Mesodermal cell (in vitro differentiated cells): ENCODE measurements around the gene FFAR2.

ENCODE experiments used
- H3K27ac ChIP-seq: 2 replicates; pipeline ENCODE4 v1.7.0; 2013; ENCODE audit warnings: mild to moderate bottlenecking, low read depth, low read length, moderate library complexity; ENCODE audit not compliant: severe bottlenecking
- H3K36me3 ChIP-seq: 2 replicates; pipeline ENCODE4 v1.7.1; 2013; ENCODE audit warnings: mild to moderate bottlenecking, low read length, moderate library complexity; ENCODE audit not compliant: control insufficient read depth, insufficient read depth
- H3K4me1 ChIP-seq: one replicate; pipeline ENCODE4 v1.7.1; 2013; ENCODE audit warnings: mild to moderate bottlenecking, low read length; ENCODE audit not compliant: insufficient read depth, control insufficient read depth, poor library complexity, severe bottlenecking
- H3K4me3 ChIP-seq: 2 replicates; pipeline ENCODE4 v1.7.0; 2013; ENCODE audit warnings: low read length, control low read depth, mild to moderate bottlenecking; ENCODE audit not compliant: insufficient read depth, poor library complexity, severe bottlenecking; ENCODE audit errors: extremely low read depth
- H3K9me3 ChIP-seq: 2 replicates; pipeline ENCODE4 v1.7.1; 2013; ENCODE audit warnings: mild to moderate bottlenecking, low read length, moderate library complexity; ENCODE audit not compliant: control insufficient read depth
- WGBS, 2 experiments: methylation state at CpG; one replicate each; pipeline ENCODE4 v1.1.5; 2013; ENCODE audit warnings: missing lambda C conversion rate in 2 of 2; ENCODE audit not compliant: insufficient coverage in 2 of 2; 5-methylcytosine and 5-hydroxymethylcytosine counted together

FFAR2 gene

GRCh38 chr19:35408284-35409171 is 39.5 kb upstream of the FFAR2 start:
- Histone ChIP-seq H3K9me3 (no peaks in the 10 kb centered on the region), H3K4me3 (no peak overlapping the region), H3K27ac (no peak overlapping the region), H3K4me1 (no peaks in the 10 kb centered on the region), H3K36me3 (no peaks in the 10 kb centered on the region)
- 85 to 90% methylated on average over 7 to 13 of the region's 13 CpGs for WGBS, 2 experiments

GRCh38 chr19:35409191-35409590 is 38.9 kb upstream of the FFAR2 start:
- Histone ChIP-seq H3K27ac (no peak overlapping the region), H3K36me3 (no peaks in the 10 kb centered on the region), H3K4me1 (no peaks in the 10 kb centered on the region), H3K9me3 (no peaks in the 10 kb centered on the region), H3K4me3 (no peak overlapping the region)
- 82 to 91% methylated on average over 3 to 4 of the region's 5 CpGs for WGBS, 2 experiments

- Histone ChIP-seq H3K4me3 (no peak overlapping the region), H3K36me3 (no peaks in the 10 kb centered on the region), H3K4me1 (no peaks in the 10 kb centered on the region), H3K9me3 (no peaks in the 10 kb centered on the region), H3K27ac (no peak overlapping the region)
- 93 to 94% methylated on average over 4 of the region's 5 CpGs for WGBS, 2 experiments
Measured at GRCh38 chr19:35410487-35410886, 37.6 kb upstream of the FFAR2 start.

GRCh38 chr19:35414442-35414841 is 33.6 kb upstream of the FFAR2 start:
- no peaks in the 10 kb centered on the region for H3K4me1 ChIP-seq
- no peak overlapping the region for H3K27ac ChIP-seq
- no peaks in the 10 kb centered on the region for H3K9me3 ChIP-seq
- no peak overlapping the region for H3K4me3 ChIP-seq
- no peaks in the 10 kb centered on the region for H3K36me3 ChIP-seq
- WGBS, 2 experiments = 76 to 79% methylated on average over 2 of the region's 3 CpGs

GRCh38 chr19:35416331-35416730 is 31.7 kb upstream of the FFAR2 start:
- H3K4me1 ChIP-seq = no peaks in the 10 kb centered on the region
- H3K27ac ChIP-seq = no peak overlapping the region

GRCh38 chr19:35417278-35417677 is 30.8 kb upstream of the FFAR2 start:
- Histone ChIP-seq H3K4me1 (no peaks in the 10 kb centered on the region), H3K9me3 (no peaks in the 10 kb centered on the region), H3K36me3 (no peaks in the 10 kb centered on the region), H3K27ac (no peak overlapping the region), H3K4me3 (no peak overlapping the region)
- WGBS, 2 experiments = 86 to 100% methylated on average over 1 to 2 of the region's 2 CpGs

More at GRCh38 chr19:35416331-35416730, 31.7 kb upstream of the FFAR2 start:
- no peak overlapping the region for H3K4me3 ChIP-seq
- H3K9me3 ChIP-seq = no peaks in the 10 kb centered on the region
- 81 to 96% methylated on average over 4 to 5 of the region's 7 CpGs for WGBS, 2 experiments
- H3K36me3 ChIP-seq = no peaks in the 10 kb centered on the region

- no peaks in the 10 kb centered on the region for H3K4me1 ChIP-seq
- whole genome bisulfite sequencing, 2 experiments = 79 to 92% methylated on average over 4 to 6 of the region's 7 CpGs
- H3K27ac ChIP-seq = no peak overlapping the region
Measured at GRCh38 chr19:35417713-35418534, 30.1 kb upstream of the FFAR2 start.

GRCh38 chr19:35419046-35419445 is 29.0 kb upstream of the FFAR2 start:
- H3K9me3 ChIP-seq = no peaks in the 10 kb centered on the region

More at GRCh38 chr19:35417713-35418534, 30.1 kb upstream of the FFAR2 start:
- Histone ChIP-seq H3K9me3 (no peaks in the 10 kb centered on the region), H3K4me3 (no peak overlapping the region), H3K36me3 (no peaks in the 10 kb centered on the region)

GRCh38 chr19:35419805-35420204 is 28.3 kb upstream of the FFAR2 start:
- WGBS, 2 experiments = 50 to 93% methylated on average over 1 to 3 of the region's 5 CpGs

More at GRCh38 chr19:35419046-35419445, 29.0 kb upstream of the FFAR2 start:
- no peaks in the 10 kb centered on the region for H3K4me1 ChIP-seq
- H3K4me3 ChIP-seq = no peak overlapping the region
- WGBS, 2 experiments = 80 to 88% methylated on average over 1 to 3 of the region's 3 CpGs
- no peak overlapping the region for H3K27ac ChIP-seq
- H3K36me3 ChIP-seq = no peaks in the 10 kb centered on the region

GRCh38 chr19:35421362-35421761 is 26.7 kb upstream of the FFAR2 start:
- Histone ChIP-seq H3K4me3 (no peak overlapping the region), H3K4me1 (no peaks in the 10 kb centered on the region), H3K9me3 (no peaks in the 10 kb centered on the region), H3K27ac (no peak overlapping the region), H3K36me3 (no peaks in the 10 kb centered on the region)
- WGBS, 2 experiments = 88% methylated on average over 10 to 11 of the region's 11 CpGs

More at GRCh38 chr19:35419805-35420204, 28.3 kb upstream of the FFAR2 start:
- no peaks in the 10 kb centered on the region for H3K9me3 ChIP-seq
- H3K4me1 ChIP-seq = no peaks in the 10 kb centered on the region
- H3K27ac ChIP-seq = no peak overlapping the region
- no peak overlapping the region for H3K4me3 ChIP-seq
- H3K36me3 ChIP-seq = no peaks in the 10 kb centered on the region
